ENCODE data around the gene LY9.

LY9 gene

DNA sequence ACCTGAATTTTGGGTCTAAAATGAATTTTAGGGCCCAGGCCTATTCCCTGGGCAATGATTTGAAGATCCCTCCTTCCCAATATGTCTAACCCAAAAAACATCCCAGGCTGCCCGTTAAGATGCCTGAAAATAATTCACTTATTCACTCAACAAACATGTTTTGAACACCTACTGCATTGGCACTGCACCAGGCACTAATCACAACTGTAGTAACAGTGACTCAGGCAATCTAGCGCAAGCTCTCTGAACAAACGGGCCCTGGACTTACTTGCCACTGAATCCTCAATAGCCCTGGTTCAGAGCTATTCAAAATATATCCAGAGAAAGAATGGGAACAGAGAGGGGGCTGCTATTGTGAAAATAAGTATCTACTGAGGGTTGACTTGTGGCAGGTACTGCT lies 62.5 kb downstream of the LY9 start:
- Histone ChIP-seq H3K36me3 (ENCODE audit: insufficient read depth) (no peaks in the 10 kb centered on the region), H3K4me2 (no peak overlapping the region), H3K9ac (no peak overlapping the region), H3K79me2 (ENCODE audit: insufficient read depth, low read depth) (no peaks in the 10 kb centered on the region), H3K4me3 (IDR thresholded peaks at IDR 0.05; ENCODE audit: insufficient read depth, low read depth, low read length) (no peak overlapping the region), H3K27ac (no peak overlapping the region), H2AFZ (ENCODE audit: low read depth) (no peak overlapping the region), H3K27me3 (ENCODE audit: insufficient read depth, low read depth) (no peaks in the 10 kb centered on the region), H4K20me1 (ENCODE audit: insufficient read depth) (no peaks in the 10 kb centered on the region), H3K4me1 (ENCODE audit: low read depth, poor library complexity, severe bottlenecking) (no peaks in the 10 kb centered on the region)
- TF ChIP-seq CTCF (conservative IDR thresholded peaks at IDR 0.05; ENCODE audit: low read depth, low read length), result no peak

GRCh38 chr1:160859166-160859565 lies 63.2 kb downstream of the LY9 start:
- H3K4me2 ChIP-seq, result no peak overlapping the region
- H3K27me3 ChIP-seq (ENCODE audit: insufficient read depth, low read depth), result no peaks in the 10 kb centered on the region
- H3K79me2 ChIP-seq (ENCODE audit: insufficient read depth, low read depth), result no peaks in the 10 kb centered on the region
- H3K27ac ChIP-seq, result no peak overlapping the region
- H3K36me3 ChIP-seq (ENCODE audit: insufficient read depth), result no peaks in the 10 kb centered on the region
- H2AFZ ChIP-seq (ENCODE audit: low read depth), result no peak overlapping the region
- H4K20me1 ChIP-seq (ENCODE audit: insufficient read depth), result no peaks in the 10 kb centered on the region
- no peak for TF ChIP-seq CTCF (conservative IDR thresholded peaks at IDR 0.05; ENCODE audit: low read depth, low read length)
- H3K4me1 ChIP-seq (ENCODE audit: low read depth, poor library complexity, severe bottlenecking), result no peaks in the 10 kb centered on the region
- no peak overlapping the region for H3K9ac ChIP-seq
- H3K4me3 ChIP-seq (IDR thresholded peaks at IDR 0.05; ENCODE audit: insufficient read depth, low read depth, low read length), result no peak overlapping the region

GRCh38 chr1:160860840-160861505 lies 65.0 kb downstream of the LY9 start:
- no peak overlapping the region for H3K9ac ChIP-seq
- no peaks in the 10 kb centered on the region for H3K27me3 ChIP-seq (ENCODE audit: insufficient read depth, low read depth)
- H4K20me1 ChIP-seq (ENCODE audit: insufficient read depth), result no peaks in the 10 kb centered on the region
- no peaks in the 10 kb centered on the region for H3K36me3 ChIP-seq (ENCODE audit: insufficient read depth)
- H3K4me3 ChIP-seq (IDR thresholded peaks at IDR 0.05; ENCODE audit: insufficient read depth, low read depth, low read length), result no peak overlapping the region
- no peak overlapping the region for H3K27ac ChIP-seq
- no peak overlapping the region for H3K4me2 ChIP-seq
- H3K4me1 ChIP-seq (ENCODE audit: low read depth, poor library complexity, severe bottlenecking), result no peaks in the 10 kb centered on the region
- TF ChIP-seq CTCF (conservative IDR thresholded peaks at IDR 0.05; ENCODE audit: low read depth, low read length), result no peak
- no peaks in the 10 kb centered on the region for H3K79me2 ChIP-seq (ENCODE audit: insufficient read depth, low read depth)
- no peak overlapping the region for H2AFZ ChIP-seq (ENCODE audit: low read depth)

GRCh38 chr1:160862203-160863060 lies 66.5 kb downstream of the LY9 start, which contains the start of gene CD244:
Gene CD244, minus strand, starts transcription at chr1:160862887. Its CDS starts 210 bp downstream, at chr1:160862677.
- Histone ChIP-seq H3K27me3 (ENCODE audit: insufficient read depth, low read depth) (no peaks in the 10 kb centered on the region), H3K4me1 (ENCODE audit: low read depth, poor library complexity, severe bottlenecking) (no peaks in the 10 kb centered on the region), H4K20me1 (ENCODE audit: insufficient read depth) (no peaks in the 10 kb centered on the region), H3K4me3 (IDR thresholded peaks at IDR 0.05; ENCODE audit: insufficient read depth, low read depth, low read length) (no peak within 1 kb of the TSS), H3K4me2 (no peak within 1 kb of the TSS), H3K79me2 (ENCODE audit: insufficient read depth, low read depth) (no peaks in the 10 kb centered on the region), H3K9ac (no peak within 1 kb of the TSS), H3K36me3 (ENCODE audit: insufficient read depth) (no peaks in the 10 kb centered on the region), H2AFZ (ENCODE audit: low read depth) (no peak within 1 kb of the TSS), H3K27ac (no peak within 1 kb of the TSS)
- no peak for TF ChIP-seq CTCF (conservative IDR thresholded peaks at IDR 0.05; ENCODE audit: low read depth, low read length)
